ENCODE measurements around the gene IL17C.
"Not testable (repeated sequence)": the region's sequence is repeated elsewhere in the genome, so short reads cannot be mapped to it uniquely, and the experiment has no call there.

IL17C gene

GRCh38 chr16:88638323-88639230, at the start of gene IL17C:
TSS of gene IL17C (plus strand) at chr16:88638572. CDS start at chr16:88638642, 70 bp downstream.
- DNase-seq: peak; percentile 41

- no peak for DNase-seq
Observed at GRCh38 chr16:88588754-88589153, 49.6 kb upstream of the IL17C start.

- peak; percentile 20 for DNase-seq
Observed at GRCh38 chr16:88589441-88589840, 48.9 kb upstream of the IL17C start.

GRCh38 chr16:88591577-88592021, 46.8 kb upstream of the IL17C start:
- DNase-seq: peak; percentile 13

- DNase-seq: no peak
Observed at GRCh38 chr16:88593061-88593460, 45.3 kb upstream of the IL17C start.

- no peak for DNase-seq
Observed at GRCh38 chr16:88593489-88593888, 44.9 kb upstream of the IL17C start.

- DNase-seq: no peak
Observed at GRCh38 chr16:88593910-88594309, 44.5 kb upstream of the IL17C start.

GRCh38 chr16:88595101-88595500, 43.3 kb upstream of the IL17C start:
- DNase-seq: no peak

GRCh38 chr16:88595921-88596320, 42.5 kb upstream of the IL17C start:
- no peak for DNase-seq

- no peak for DNase-seq
Observed at GRCh38 chr16:88596483-88596882, 41.9 kb upstream of the IL17C start.

GRCh38 chr16:88597856-88598491, 40.4 kb upstream of the IL17C start:
- no peak for DNase-seq

GRCh38 chr16:88599092-88599733, 39.2 kb upstream of the IL17C start:
- no peak for DNase-seq

- DNase-seq: no peak
Observed at GRCh38 chr16:88599825-88600538, 38.4 kb upstream of the IL17C start.

- DNase-seq: no peak
Observed at GRCh38 chr16:88600539-88600896, 37.9 kb upstream of the IL17C start.

- DNase-seq: no peak
Observed at GRCh38 chr16:88601313-88602036, 36.9 kb upstream of the IL17C start.

- DNase-seq: no peak
Observed at GRCh38 chr16:88602091-88602490, 36.3 kb upstream of the IL17C start.

GRCh38 chr16:88605186-88606147, 32.9 kb upstream of the IL17C start:
- no peak for DNase-seq

- DNase-seq: no peak
Observed at GRCh38 chr16:88606148-88606757, 32.1 kb upstream of the IL17C start.

- no peak for DNase-seq
Observed at GRCh38 chr16:88608076-88608475, 30.3 kb upstream of the IL17C start.

- DNase-seq: not testable (repeated sequence)
Observed at GRCh38 chr16:88609426-88609825, 28.9 kb upstream of the IL17C start.

GRCh38 chr16:88610080-88610479, 28.3 kb upstream of the IL17C start:
- DNase-seq: no peak

Measured in CD4-positive, alpha-beta T cell treated with Interleukin-12 subunit alpha and Interleukin-12 subunit beta, for 1 hour (primary cell).